Thoracic aorta (tissue), 2 donors: Measurements from ENCODE around the gene EGFL7. TPM values are rescaled to one million over a fixed set of nuclear protein-coding genes. Genes with fewer than 3 reads are reported as not detected.
"Not testable (repeated sequence)": the region's sequence is repeated elsewhere in the genome, so short reads cannot be mapped to it uniquely, and the experiment has no call there.

Source experiments
- ATAC-seq: fragments of 150-250 bp; one replicate; pipeline ENCODE4 v1.8.0; 2017; ENCODE audit warnings: low read depth; ENCODE audit not compliant: insufficient number of reproducible peaks, low FRiP score
- DNase-seq: peaks from one replicate; pipeline ENCODE4 v3.0.0-alpha.2; 2020; ENCODE audit warnings: low spot score
- H3K27ac ChIP-seq, 2 donors: fragments of 200-600 bp; sonication (generic); 1 replicate in 1 of 2; 2 replicates in 1 of 2; pipeline ENCODE4 v1.5.1; 2016; ENCODE audit warnings: mild to moderate bottlenecking in 2 of 2, moderate library complexity in 2 of 2
- H3K27me3 ChIP-seq: fragments of 200-600 bp; sonication (generic); replicated peaks from 2 replicates; pipeline ENCODE4 v1.6.0; 2016; ENCODE audit warnings: mild to moderate bottlenecking; ENCODE audit not compliant: insufficient read depth
- H3K36me3 ChIP-seq: fragments of 200-600 bp; sonication (generic); one replicate; pipeline ENCODE4 v1.5.1; 2016
- H3K4me1 ChIP-seq, 2 donors: fragments of 200-600 bp; sonication (generic); 1 replicate in 1 of 2; 2 replicates in 1 of 2; pipeline versions ENCODE4 v1.5.1 to v1.6.0; 2016; ENCODE audit warnings: low read depth in 2 of 2, mild to moderate bottlenecking in 1 of 2; ENCODE audit not compliant: control insufficient read depth in 1 of 2
- H3K4me3 ChIP-seq: fragments of 200-600 bp; sonication (generic); 2 replicates; pipeline ENCODE4 v1.5.1; 2016; ENCODE audit warnings: mild to moderate bottlenecking
- H3K9me3 ChIP-seq: fragments of 200-600 bp; sonication (generic); 2 replicates; pipeline ENCODE4 v1.5.1; 2016
- total RNA-seq, 2 donors: library from RNA; depleted of rRNA; stranded (reverse); fragments of >200 nt; gene quantifications; one replicate each; pipeline versions ENCODE4 v1.1.0 to v1.2.3, GENCODE V29; 2016
- TF ChIP-seq, protein P1 (sequence below): fragments of 200-600 bp; sonication (generic); IDR thresholded peaks from one replicate; pipeline ENCODE4 v1.5.1; 2019; ENCODE audit warnings: antibody characterized with exemption

EGFL7 gene
- total RNA-seq, 2 donors from 2014 or later = 42.0 to 56.5 TPM

DNA sequence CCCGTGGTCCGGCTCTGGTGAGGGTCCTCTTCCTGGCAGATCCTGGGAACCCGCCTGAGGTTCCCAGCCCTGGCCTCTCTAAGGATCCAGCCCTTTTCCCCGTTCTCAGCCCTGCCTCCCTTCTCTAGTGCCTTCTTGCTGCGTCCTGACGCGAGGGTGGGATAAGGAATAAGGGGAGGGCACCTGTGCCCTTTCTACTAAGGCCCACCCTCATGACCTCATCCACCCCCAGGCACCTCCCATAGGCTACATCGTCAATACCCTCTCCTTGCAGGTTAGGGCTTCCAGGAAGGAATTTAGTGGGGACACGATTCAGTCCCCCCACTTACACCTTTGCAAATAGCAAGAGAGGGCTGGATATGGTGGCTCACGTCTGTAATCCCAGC is 38.9 kb downstream of the EGFL7 start:
- H3K27ac ChIP-seq = no peak overlapping the region
- DNase-seq = no peak
- H3K9me3 ChIP-seq = no peaks in the 10 kb centered on the region
- no peak overlapping the region for H3K4me3 ChIP-seq
- H3K4me1 ChIP-seq = no peaks in the 10 kb centered on the region
- ATAC-seq = no peak
- TF ChIP-seq, protein P1, sequence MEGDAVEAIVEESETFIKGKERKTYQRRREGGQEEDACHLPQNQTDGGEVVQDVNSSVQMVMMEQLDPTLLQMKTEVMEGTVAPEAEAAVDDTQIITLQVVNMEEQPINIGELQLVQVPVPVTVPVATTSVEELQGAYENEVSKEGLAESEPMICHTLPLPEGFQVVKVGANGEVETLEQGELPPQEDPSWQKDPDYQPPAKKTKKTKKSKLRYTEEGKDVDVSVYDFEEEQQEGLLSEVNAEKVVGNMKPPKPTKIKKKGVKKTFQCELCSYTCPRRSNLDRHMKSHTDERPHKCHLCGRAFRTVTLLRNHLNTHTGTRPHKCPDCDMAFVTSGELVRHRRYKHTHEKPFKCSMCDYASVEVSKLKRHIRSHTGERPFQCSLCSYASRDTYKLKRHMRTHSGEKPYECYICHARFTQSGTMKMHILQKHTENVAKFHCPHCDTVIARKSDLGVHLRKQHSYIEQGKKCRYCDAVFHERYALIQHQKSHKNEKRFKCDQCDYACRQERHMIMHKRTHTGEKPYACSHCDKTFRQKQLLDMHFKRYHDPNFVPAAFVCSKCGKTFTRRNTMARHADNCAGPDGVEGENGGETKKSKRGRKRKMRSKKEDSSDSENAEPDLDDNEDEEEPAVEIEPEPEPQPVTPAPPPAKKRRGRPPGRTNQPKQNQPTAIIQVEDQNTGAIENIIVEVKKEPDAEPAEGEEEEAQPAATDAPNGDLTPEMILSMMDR = no peak
- no peaks in the 10 kb centered on the region for H3K36me3 ChIP-seq
- no peaks in the 10 kb centered on the region for H3K27me3 ChIP-seq

DNA sequence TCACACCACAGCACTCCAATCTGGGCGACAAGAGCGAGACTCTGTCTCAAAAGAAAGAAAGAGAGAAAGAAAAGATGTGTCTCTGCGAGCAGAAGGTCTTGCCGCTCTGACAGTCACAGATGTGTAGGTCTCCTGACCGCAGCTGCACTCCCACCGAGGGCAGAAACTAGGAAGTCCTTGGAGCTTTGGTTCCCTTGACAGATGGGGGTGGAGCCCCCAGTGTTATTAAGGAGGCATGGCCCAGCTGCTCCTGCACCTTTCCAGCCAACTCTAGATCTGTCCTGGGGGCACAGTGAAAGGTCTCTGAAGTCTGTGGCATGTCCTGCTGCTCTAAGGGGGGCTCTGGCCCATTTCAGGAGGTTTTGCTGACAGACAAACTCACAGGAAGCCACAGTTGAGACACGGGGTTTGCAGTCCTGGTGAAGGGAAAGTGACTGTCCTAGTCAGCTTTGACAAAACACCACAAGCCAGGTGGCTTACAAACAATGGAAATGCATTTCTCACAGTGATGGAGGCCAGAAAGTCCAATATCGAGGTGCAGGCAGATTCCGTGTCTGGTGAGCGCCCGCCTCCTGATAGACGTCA is 40.7 kb downstream of the EGFL7 start:
- Histone ChIP-seq H3K27ac (no peak overlapping the region), H3K27me3 (no peaks in the 10 kb centered on the region), H3K4me3 (no peak overlapping the region), H3K4me1 (no peaks in the 10 kb centered on the region), H3K36me3 (no peaks in the 10 kb centered on the region), H3K9me3 (no peaks in the 10 kb centered on the region)
- TF ChIP-seq, protein P1 = no peak
- ATAC-seq (no peak), DNase-seq (no peak)

DNA sequence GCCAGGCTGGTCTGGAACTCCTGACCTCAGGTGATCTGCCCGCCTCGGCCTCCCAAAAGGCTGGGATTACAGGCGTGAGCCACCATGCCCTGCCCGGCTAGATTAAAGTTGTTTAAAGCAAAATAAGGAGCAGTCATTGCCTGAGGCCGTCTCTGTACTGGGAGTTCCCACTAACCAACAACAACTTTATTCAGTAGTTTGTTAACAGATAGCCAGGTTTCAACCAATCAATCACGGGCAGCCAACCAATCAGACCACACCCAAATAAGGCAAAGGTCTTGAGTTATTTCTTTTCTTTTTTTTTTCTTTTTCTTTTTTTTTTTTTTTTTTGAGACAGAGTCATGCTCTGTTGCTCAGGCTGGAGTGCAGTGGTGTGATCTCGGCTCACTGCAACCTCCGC is 42.0 kb downstream of the EGFL7 start:
- H3K27ac ChIP-seq, H3K36me3 ChIP-seq, H3K27me3 ChIP-seq, ATAC-seq, H3K4me3 ChIP-seq, H3K4me1 ChIP-seq, H3K9me3 ChIP-seq, DNase-seq: not testable (repeated sequence)

DNA sequence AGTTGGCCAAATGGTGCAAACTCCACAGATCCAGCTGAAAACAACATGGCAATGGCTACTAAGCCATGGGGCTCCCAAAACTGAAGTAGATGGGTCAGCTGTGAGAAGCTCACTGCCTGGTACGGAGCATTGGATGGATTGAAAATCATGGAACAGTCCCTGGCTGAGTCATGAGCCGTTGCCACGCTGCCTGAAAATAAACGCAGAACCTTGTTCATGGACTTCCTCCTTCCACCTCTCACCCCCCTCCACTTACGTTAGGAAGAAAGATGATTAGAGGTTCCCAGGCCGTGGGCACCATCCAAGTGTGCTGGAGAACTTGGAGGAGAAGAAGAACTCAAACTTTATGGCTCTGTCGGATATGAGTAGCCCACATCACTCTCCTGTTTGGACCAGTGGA is 42.8 kb downstream of the EGFL7 start:
- H3K27me3 ChIP-seq = no peaks in the 10 kb centered on the region
- no peaks in the 10 kb centered on the region for H3K4me1 ChIP-seq
- ATAC-seq (no peak), DNase-seq (no peak)
- no peak overlapping the region for H3K4me3 ChIP-seq
- H3K9me3 ChIP-seq = no peaks in the 10 kb centered on the region
- H3K36me3 ChIP-seq = no peaks in the 10 kb centered on the region
- TF ChIP-seq, protein P1 = no peak
- no peak overlapping the region for H3K27ac ChIP-seq

DNA sequence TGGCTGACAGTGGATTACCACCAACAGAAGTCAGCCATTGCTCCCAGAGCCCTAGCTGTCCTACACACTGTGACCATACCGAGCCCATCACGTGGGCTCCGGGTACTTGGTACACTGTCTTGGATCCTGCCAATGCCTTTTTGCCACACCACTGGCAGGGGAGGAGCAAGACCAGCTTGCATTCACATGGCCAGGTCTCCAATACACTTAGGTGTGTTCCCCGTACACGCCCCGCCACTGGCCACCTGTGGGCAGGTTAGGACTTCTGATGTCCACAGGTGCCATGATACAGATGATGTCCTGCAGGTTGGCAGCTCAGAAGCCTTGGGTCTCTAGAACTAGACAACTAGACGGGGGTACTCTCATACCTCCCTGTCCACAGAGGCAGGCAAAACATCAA is 44.3 kb downstream of the EGFL7 start:
- Histone ChIP-seq H3K36me3 (no peaks in the 10 kb centered on the region), H3K4me3 (no peak overlapping the region), H3K9me3 (no peaks in the 10 kb centered on the region), H3K27me3 (no peaks in the 10 kb centered on the region), H3K4me1 (peaks cover 4 to 5% of the 10 kb centered on the region in 2 donors), H3K27ac (no peak overlapping the region)
- TF ChIP-seq, protein P1 = no peak
- ATAC-seq (no peak), DNase-seq (no peak)
